IMR-90 (cell line): ENCODE measurements around the gene E2F8.

Experiments used
- CEBPB ChIP-seq: IDR thresholded peaks from 2 replicates; pipeline ENCODE4 v1.6.1; 2012; ENCODE audit warnings: low read depth, low read length, improper control_type of control experiment
- CHD1 ChIP-seq: IDR thresholded peaks from 2 replicates; pipeline ENCODE4 v1.6.1; 2012; ENCODE audit warnings: low read depth, low read length, improper control_type of control experiment
- CTCF ChIP-seq: conservative IDR thresholded peaks from 2 replicates; pipeline ENCODE4 v1.5.1; 2012; ENCODE audit warnings: mild to moderate bottlenecking, low read depth, low read length, improper control_type of control experiment
- POLR2A ChIP-seq: IDR thresholded peaks from 2 replicates; pipeline ENCODE4 v1.6.1; 2012; ENCODE audit warnings: mild to moderate bottlenecking, low read depth, low read length
- TF ChIP-seq, protein P1 (sequence below): fragments of 150-350 bp; IDR thresholded peaks from 2 replicates; pipeline ENCODE4 v1.6.1; 2016; ENCODE audit warnings: low read depth, mild to moderate bottlenecking, low read length, moderate library complexity, borderline replicate concordance

GRCh38 chr11:19251577-19251976, 10.8 kb upstream of the E2F8 start:
- TF ChIP-seq CEBPB, result no peak
- TF ChIP-seq POLR2A, result no peak
- TF ChIP-seq, protein P1, sequence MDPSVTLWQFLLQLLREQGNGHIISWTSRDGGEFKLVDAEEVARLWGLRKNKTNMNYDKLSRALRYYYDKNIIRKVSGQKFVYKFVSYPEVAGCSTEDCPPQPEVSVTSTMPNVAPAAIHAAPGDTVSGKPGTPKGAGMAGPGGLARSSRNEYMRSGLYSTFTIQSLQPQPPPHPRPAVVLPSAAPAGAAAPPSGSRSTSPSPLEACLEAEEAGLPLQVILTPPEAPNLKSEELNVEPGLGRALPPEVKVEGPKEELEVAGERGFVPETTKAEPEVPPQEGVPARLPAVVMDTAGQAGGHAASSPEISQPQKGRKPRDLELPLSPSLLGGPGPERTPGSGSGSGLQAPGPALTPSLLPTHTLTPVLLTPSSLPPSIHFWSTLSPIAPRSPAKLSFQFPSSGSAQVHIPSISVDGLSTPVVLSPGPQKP, result no peak
- no peak for TF ChIP-seq CTCF
- TF ChIP-seq CHD1, result no peak
